Stimulated activated naive CD4-positive, alpha-beta T cell (primary cell): ENCODE measurements around the gene LIFR.
"Not testable (repeated sequence)": the region's sequence is repeated elsewhere in the genome, so short reads cannot be mapped to it uniquely, and the experiment has no call there.

Experiments used
- DNase-seq, 6 experiments: peaks; one replicate each; lab custom pipeline; 2025; lab: John Stamatoyannopoulos, UW

Gene LIFR

GRCh38 chr5:38547257-38547656 is 9.2 kb downstream of the LIFR start:
- no peak for DNase-seq

GRCh38 chr5:38546691-38547146 is 9.7 kb downstream of the LIFR start:
- no peak for DNase-seq

DNA sequence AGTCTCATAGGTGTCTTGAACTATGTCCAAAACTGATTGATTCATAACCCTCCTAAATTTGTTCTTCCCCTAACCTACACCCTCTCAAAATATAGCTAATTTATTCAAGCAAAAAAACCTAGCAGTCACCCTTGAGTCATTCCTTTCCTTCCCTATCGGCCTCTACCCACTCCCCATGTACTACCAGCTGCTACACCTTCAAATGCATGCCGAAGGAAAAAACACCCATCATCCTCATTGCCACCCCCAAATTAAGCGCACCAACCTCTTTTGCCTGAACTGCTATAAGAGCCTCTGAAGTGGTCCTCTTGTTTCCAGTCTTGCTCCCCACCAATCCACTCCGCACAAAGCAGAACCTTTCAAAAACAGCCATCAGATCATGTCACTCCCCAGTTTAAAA is 12.6 kb downstream of the LIFR start:
- no peak for DNase-seq

DNA sequence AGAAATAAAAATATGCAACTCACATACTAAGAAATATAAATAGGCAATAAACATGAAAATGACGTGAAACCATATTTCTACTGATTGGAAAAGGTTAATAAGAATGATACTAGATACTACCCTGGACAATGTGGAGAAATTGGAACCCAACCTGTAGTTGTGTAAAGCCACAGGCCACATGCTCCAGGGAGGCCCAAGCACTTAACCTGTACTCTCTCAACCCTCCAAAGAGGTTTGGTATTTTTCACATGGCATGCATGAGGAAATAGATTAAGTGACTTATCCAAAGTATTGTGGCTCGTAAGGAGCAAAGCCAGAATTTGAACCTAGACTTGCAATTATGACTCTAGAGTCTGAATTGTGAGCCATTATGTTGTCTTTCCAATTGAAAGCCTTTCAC is 13.4 kb downstream of the LIFR start:
- no peak for DNase-seq

GRCh38 chr5:38541174-38541725 is 15.2 kb downstream of the LIFR start:
- no peak for DNase-seq

GRCh38 chr5:38540314-38540713 is 16.1 kb downstream of the LIFR start:
- no peak for DNase-seq

DNA sequence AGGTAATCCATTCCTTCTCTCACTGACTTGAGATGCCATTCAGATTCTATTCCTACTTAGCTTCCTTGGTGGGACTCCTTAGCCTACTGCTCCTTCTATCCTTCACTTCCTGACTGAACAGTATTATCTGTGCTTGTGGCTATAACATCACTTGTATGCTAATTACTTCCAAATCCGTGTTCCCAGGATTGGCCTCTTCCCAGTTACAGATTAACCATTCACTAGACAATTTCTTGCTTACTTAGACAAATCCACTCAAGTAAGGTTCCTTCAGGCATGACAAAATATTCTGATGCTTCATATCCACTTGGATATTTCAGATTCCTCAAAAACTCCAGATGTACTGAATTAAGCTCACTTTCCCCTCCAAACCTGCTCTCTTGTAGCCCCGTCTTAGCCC is 18.3 kb downstream of the LIFR start:
- no peak for DNase-seq

GRCh38 chr5:38537505-38537904 is 18.9 kb downstream of the LIFR start:
- no peak for DNase-seq

DNA sequence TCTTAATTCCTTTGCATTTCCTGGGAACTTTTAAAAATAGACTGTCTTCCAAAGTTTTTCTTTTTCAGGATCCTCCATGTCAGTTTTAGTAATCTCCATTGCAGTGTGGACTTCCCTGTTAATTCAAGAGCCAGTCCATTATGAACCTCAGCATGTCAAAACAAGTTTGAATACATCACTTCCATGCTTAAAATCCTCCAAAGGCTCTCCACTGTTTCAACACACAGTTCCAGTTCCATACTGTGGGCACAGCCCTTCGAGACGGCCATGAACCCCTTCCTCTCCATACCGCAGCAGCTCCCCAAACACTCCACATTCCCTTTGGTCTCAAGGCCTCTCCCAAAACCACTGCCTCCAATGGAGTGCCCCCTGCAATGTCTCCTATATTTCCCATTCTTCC is 19.5 kb downstream of the LIFR start:
- no peak for DNase-seq

- no peak for DNase-seq
These were observed 20.6 kb downstream of the LIFR start for GRCh38 chr5:38535845-38536244.

GRCh38 chr5:38535248-38535750 is 21.1 kb downstream of the LIFR start:
- no peak for DNase-seq

DNA sequence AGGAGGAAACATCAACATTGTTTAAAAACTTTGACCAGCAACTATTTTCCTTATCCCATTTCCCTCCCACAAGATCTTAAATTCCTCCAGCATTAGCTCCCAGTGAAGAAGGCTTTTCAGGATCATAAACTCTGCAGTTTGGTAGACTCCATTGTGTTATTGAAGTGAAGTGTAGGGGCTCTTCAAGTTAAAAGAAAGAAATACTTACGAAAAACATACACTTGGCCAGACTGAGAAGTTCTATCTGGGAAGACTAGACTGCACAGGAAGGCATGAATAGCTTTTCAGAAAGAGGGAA is 22.3 kb downstream of the LIFR start:
- no peak for DNase-seq

GRCh38 chr5:38533286-38534155 is 22.9 kb downstream of the LIFR start:
- DNase-seq: no peak

GRCh38 chr5:38532165-38532669 is 24.2 kb downstream of the LIFR start:
- no peak for DNase-seq

DNA sequence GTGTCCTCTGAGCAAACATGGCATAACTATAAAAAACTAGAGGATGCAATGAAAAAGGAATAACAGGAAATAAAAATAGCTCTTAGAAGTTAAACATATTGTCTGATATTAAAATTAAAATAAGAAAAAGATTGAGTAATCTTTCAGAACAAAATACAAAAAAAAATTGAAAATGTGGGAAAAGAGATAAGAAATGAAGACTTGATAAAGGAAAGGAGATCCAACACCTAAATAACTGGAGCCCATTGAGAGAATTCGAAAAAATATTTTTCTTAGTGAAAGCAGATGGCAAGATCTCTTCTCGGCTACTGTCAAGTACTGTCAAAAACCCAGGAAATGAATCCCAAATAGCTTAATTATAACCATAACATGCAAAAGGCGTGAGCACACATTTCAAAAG is 24.9 kb downstream of the LIFR start:
- no peak for DNase-seq

GRCh38 chr5:38529955-38530646 is 26.3 kb downstream of the LIFR start:
- DNase-seq: no peak

GRCh38 chr5:38528162-38528703 is 28.2 kb downstream of the LIFR start:
- no peak for DNase-seq

GRCh38 chr5:38527475-38527874 is 29.0 kb downstream of the LIFR start:
- no peak for DNase-seq

DNA sequence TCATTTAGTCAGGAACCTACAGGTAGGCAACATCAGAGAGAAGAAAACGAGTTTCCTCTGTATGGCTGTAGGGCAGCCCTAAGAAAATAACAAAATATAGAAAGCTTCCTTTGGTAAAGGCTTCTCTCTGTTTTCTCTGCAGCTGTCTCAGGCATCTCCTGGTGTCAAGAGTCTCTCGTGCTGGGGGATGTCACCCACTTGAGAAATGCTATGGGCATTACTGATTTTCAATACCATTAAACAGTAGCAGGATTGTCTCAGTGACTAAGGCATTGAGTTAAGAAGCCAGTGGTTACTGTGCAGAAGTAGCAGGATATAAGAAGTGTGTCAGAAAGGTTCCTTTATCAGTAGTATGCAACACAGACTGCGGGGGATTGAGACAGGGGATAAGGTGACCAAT is 32.4 kb downstream of the LIFR start:
- DNase-seq: no peak

- no peak for DNase-seq
These were observed 37.0 kb downstream of the LIFR start for GRCh38 chr5:38519476-38519875.

DNA sequence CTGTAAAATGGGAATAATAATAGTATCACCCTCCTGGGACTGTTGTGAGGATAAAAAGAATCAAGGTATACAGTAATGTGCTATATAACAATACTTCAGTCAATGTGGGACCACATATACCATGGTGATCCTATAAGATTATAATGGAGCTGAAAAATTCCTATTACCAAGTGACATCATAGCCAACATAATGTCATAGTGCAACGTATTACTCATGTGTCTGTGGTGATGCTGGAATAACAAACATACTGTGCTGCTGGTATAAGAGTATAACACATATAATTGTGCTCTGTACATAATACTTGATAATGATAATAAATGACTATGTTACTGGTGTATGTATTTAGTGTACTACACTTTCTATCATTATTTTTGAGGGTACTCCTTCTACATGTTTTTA is 38.1 kb downstream of the LIFR start:
- no peak for DNase-seq

DNA sequence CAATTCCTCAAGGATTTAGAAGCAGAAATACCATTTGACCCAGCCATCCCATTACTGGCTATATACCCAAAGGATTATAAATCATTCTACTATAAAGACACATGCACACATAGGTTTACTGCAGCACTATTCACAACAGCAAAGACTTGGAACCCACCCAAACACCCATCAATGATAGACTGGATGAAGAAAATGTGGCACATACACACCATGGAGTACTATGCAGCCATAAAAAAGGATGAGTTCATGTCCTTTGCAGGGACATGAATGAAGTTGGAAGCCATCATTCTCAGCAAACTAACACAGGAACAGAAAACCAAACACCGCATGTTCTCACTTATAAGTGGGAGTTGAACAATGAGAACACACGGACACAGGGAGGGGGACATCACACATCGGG is 39.8 kb downstream of the LIFR start:
- not testable (repeated sequence) for DNase-seq

DNA sequence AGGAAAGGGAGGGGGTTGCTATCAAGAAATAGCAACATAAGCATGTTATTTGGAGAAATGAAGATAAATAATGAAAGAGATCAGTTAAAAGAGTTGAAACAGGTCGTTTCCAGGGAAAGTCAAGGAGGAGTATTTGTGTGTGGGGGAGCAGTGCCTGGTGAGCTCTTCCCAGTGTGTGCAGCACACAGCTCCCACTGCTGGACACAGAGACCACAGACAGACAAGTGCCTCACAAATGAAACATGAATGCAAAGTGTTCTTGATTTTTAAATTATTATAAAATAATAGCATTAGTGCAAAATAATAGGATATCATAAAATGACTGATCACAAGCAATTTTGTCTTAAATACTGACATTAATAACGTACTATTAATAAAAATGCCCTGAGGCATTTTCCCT is 40.8 kb downstream of the LIFR start:
- DNase-seq: no peak
